HCT116 (cell line): ENCODE results near the gene GALP. TPM values are rescaled to one million over a fixed set of nuclear protein-coding genes. Genes with fewer than 3 reads are reported as not detected.

Source experiments
- ATAC-seq: fragments of 200-7000 bp; cut with Tn5 transposase; 2 replicates; pipeline ENCODE4 v1.9.1; 2020; ENCODE audit warnings: mild to moderate bottlenecking, moderate library complexity
- BruUV-seq: library from RNA; stranded (reverse); fragments of 400-500 nt; replicated peaks from 2 replicates; lab custom pipeline; 2021; lab: Mats Ljungman, UMichigan
- CTCF ChIA-PET: fragments of 300-600 bp; sonication (Branson Sonifier 250); formaldehyde crosslinking; loops from one replicate; lab custom pipeline; 2021; ENCODE audit warnings: antibody characterized with exemption; lab: Charles Lee
- POLR2A ChIA-PET: fragments of 300-600, 350-600 bp; sonication (Branson Sonifier 250); formaldehyde crosslinking; loops from one replicate; lab custom pipeline; 2021; ENCODE audit warnings: antibody characterized with exemption; lab: Charles Lee
- RAD21 ChIA-PET, 2 experiments: fragments of 300-600 bp; sonication (Branson Sonifier 250); formaldehyde crosslinking; loops; one replicate each; lab custom pipeline; 2023; ENCODE audit warnings: low total read pairs in 2 of 2; ENCODE audit not compliant: uncharacterized antibody in 2 of 2, unreplicated experiment in 2 of 2, low non-redundant PET in 1 of 2; lab: Charles Lee
- DNase-seq: peaks from one replicate; pipeline ENCODE4 v3.0.0-alpha.2; 2010; ENCODE audit warnings: low read depth, low spot score
- H2AFZ ChIP-seq: fragments of 200-600 bp; shearing (Covaris generic), sonication (generic); 2 replicates; pipeline ENCODE4 v1.6.1; 2017; ENCODE audit warnings: low read depth, mixed run types, mixed read lengths, antibody characterized with exemption, low read length; ENCODE audit not compliant: poor library complexity, severe bottlenecking
- H3K27ac ChIP-seq: 2 replicates; pipeline ENCODE4 v1.5.1; 2012; ENCODE audit warnings: low read depth, low read length
- H3K27me3 ChIP-seq: fragments of 200-600 bp; sonication (generic); 2 replicates; pipeline ENCODE4 v1.6.1; 2016; ENCODE audit warnings: mixed run types, low read length, mixed read lengths; ENCODE audit not compliant: insufficient read depth
- H3K36me3 ChIP-seq, 2 experiments: fragments of 200-500 bp in 1 of 2; fragments of 200-600 bp in 1 of 2; sonication (Bioruptor generic) in 1 of 2; sonication (generic) in 1 of 2; 2 replicates each; pipeline versions ENCODE4 v1.5.1 to v1.6.1; 2014 to 2016; ENCODE audit warnings: low read length in 2 of 2, inconsistent platforms in 1 of 2, mixed read lengths in 1 of 2, mixed run types in 1 of 2; ENCODE audit not compliant: insufficient read depth in 2 of 2, control insufficient read depth in 1 of 2
- H3K4me1 ChIP-seq, 2 experiments: fragments of 200-600 bp in 1 of 2; sonication (generic) in 1 of 2; 2 replicates each; pipeline versions ENCODE4 v1.5.1 to v1.6.1; 2012 to 2017; ENCODE audit warnings: low read length in 2 of 2, inconsistent platforms in 1 of 2, mild to moderate bottlenecking in 1 of 2, mixed read lengths in 1 of 2, mixed run types in 1 of 2, moderate library complexity in 1 of 2; ENCODE audit not compliant: insufficient read depth in 2 of 2, control insufficient read depth in 1 of 2
- H3K4me2 ChIP-seq: fragments of 200-600 bp; sonication (generic); 2 replicates; pipeline ENCODE4 v1.6.1; 2017; ENCODE audit warnings: mixed run types, low read length, mixed read lengths
- H3K4me3 ChIP-seq, 2 experiments: fragments of 200-600 bp in 1 of 2; sonication (generic) in 1 of 2; replicated peaks in 1 of 2; 2 replicates each; pipeline ENCODE4 v1.5.1; 2011 to 2016; ENCODE audit warnings: low read length in 2 of 2, control low read depth in 1 of 2, low read depth in 1 of 2, mild to moderate bottlenecking in 1 of 2, mixed read lengths in 1 of 2, mixed run types in 1 of 2
- H3K79me2 ChIP-seq: fragments of 200-600 bp; sonication (generic); 2 replicates; pipeline ENCODE4 v1.6.1; 2017; ENCODE audit warnings: mild to moderate bottlenecking, mixed run types, low read length, moderate library complexity, mixed read lengths; ENCODE audit not compliant: insufficient read depth
- H3K9ac ChIP-seq: fragments of 200-600 bp; sonication (generic); 2 replicates; pipeline ENCODE4 v1.6.1; 2016; ENCODE audit warnings: low read length, mixed read lengths
- H3K9me2 ChIP-seq: fragments of 200-600 bp; sonication (generic), shearing (Covaris generic); 2 replicates; pipeline ENCODE4 v1.6.1; 2017; ENCODE audit warnings: mixed run types, mild to moderate bottlenecking, moderate library complexity; ENCODE audit not compliant: insufficient read depth
- H3K9me3 ChIP-seq, 2 experiments: fragments of 200-500 bp in 1 of 2; fragments of 200-600 bp in 1 of 2; sonication (Bioruptor generic) in 1 of 2; sonication (generic) in 1 of 2; 2 replicates each; pipeline ENCODE4 v1.6.1; 2014 to 2017; ENCODE audit warnings: low read length in 2 of 2, mixed read lengths in 2 of 2, inconsistent platforms in 1 of 2, low read depth in 1 of 2, mild to moderate bottlenecking in 1 of 2, mixed run types in 1 of 2, moderate library complexity in 1 of 2; ENCODE audit not compliant: control insufficient read depth in 1 of 2, insufficient read depth in 1 of 2
- H4K20me1 ChIP-seq: fragments of 200-600 bp; sonication (generic), shearing (Covaris generic); 2 replicates; pipeline ENCODE4 v1.6.1; 2017; ENCODE audit warnings: mixed run types, mild to moderate bottlenecking, moderate library complexity; ENCODE audit not compliant: insufficient read depth
- CBX3 ChIP-seq: IDR thresholded peaks from 2 replicates; pipeline ENCODE4 v1.6.1; 2012; ENCODE audit warnings: low read depth
- ELF1 ChIP-seq: IDR thresholded peaks from 2 replicates; pipeline ENCODE4 v1.6.1; 2012; ENCODE audit warnings: low read depth, borderline replicate concordance
- EZH2 ChIP-seq: fragments of 200-600 bp; sonication (generic); IDR thresholded peaks from 2 replicates; pipeline ENCODE4 v1.6.1; 2017; ENCODE audit warnings: antibody characterized with exemption, mixed run types
- FOSL1 ChIP-seq: IDR thresholded peaks from 2 replicates; pipeline ENCODE4 v1.6.1; 2012; ENCODE audit warnings: low read depth
- POLR2AphosphoS5 ChIP-seq: IDR thresholded peaks from 2 replicates; pipeline ENCODE4 v1.6.1; 2011; ENCODE audit warnings: mild to moderate bottlenecking, low read depth, low read length, moderate library complexity
- SIN3A ChIP-seq: IDR thresholded peaks from 2 replicates; pipeline ENCODE4 v1.6.1; 2012; ENCODE audit warnings: low read depth
- ZFX ChIP-seq: fragments of 450-650 bp; IDR thresholded peaks from 2 replicates; pipeline ENCODE4 v1.6.1; 2017
- intact Hi-C: fragments of 100-400 bp; cut with micrococcal nuclease; formaldehyde crosslinking; loops from 2 replicates; pipeline ENCODE4 v1.10.0; 2022
- total RNA-seq: library from RNA; stranded (reverse); gene quantifications from one replicate; pipeline ENCODE4 v1.2.1, GENCODE V29; 2021; ENCODE audit not compliant: unreplicated experiment
- TF ChIP-seq, protein P1 (sequence below): IDR thresholded peaks from 2 replicates; pipeline ENCODE4 v1.6.1; 2011; ENCODE audit warnings: mild to moderate bottlenecking, low read length, moderate library complexity; ENCODE audit not compliant: insufficient replicate concordance; ENCODE audit errors: extremely low read depth
- TF ChIP-seq, protein P2 (sequence below), 3 experiments: fragments of 200-600 bp in 1 of 3; sonication (generic) in 1 of 3; IDR thresholded peaks in 2 of 3; conservative IDR thresholded peaks in 1 of 3; 2 replicates each; pipeline ENCODE4 v1.5.1; 2012 to 2017; ENCODE audit warnings: low read depth in 2 of 3, low read length in 2 of 3, antibody characterized with exemption in 1 of 3, borderline replicate concordance in 1 of 3, control low read depth in 1 of 3, mild to moderate bottlenecking in 1 of 3, mixed read lengths in 1 of 3, mixed run types in 1 of 3, moderate library complexity in 1 of 3; ENCODE audit not compliant: insufficient read depth in 1 of 3
- TF ChIP-seq, protein P3 (sequence below): IDR thresholded peaks from 2 replicates; pipeline ENCODE4 v1.6.1; 2012

The GALP gene
- total RNA-seq, 1 experiment from 2014 or later, result not detected

DNA sequence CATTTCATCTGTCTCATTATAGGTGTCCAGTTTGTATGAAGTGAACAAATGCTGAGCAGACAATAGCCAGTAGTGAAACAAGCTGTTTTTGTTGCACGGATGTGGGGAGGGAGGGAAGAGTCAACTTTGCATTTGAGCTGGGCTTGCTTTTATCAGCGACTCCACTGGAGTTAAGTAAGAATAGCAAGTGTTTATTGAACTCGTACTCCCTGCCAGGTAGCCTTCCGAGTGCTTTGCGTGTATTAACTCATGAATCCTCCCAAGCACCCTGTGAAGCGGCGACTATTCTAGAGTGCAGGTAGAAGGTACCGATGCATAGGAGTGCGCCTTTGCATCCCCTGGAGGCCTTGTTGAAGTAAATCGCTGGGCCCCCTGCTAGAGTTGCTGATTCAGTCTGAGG lies 39.4 kb upstream of the GALP start:
- BruUV-seq, result no TSS peak
- Histone ChIP-seq H3K9me2 (no peaks in the 10 kb centered on the region), H3K27me3 (no peaks in the 10 kb centered on the region), H3K36me3 (no peaks in the 10 kb centered on the region), H3K9me3 (no peaks in the 10 kb centered on the region), H3K9ac (no peak overlapping the region), H3K79me2 (no peaks in the 10 kb centered on the region), H3K4me1 (peaks cover 9 to 16% of the 10 kb centered on the region in 2 experiments), H3K4me3 (no peak overlapping the region), H4K20me1 (no peaks in the 10 kb centered on the region), H3K4me2 (no peak overlapping the region), H2AFZ (no peak overlapping the region), H3K27ac (no peak overlapping the region)
- no peak for TF ChIP-seq EZH2
- TF ChIP-seq, protein P1, sequence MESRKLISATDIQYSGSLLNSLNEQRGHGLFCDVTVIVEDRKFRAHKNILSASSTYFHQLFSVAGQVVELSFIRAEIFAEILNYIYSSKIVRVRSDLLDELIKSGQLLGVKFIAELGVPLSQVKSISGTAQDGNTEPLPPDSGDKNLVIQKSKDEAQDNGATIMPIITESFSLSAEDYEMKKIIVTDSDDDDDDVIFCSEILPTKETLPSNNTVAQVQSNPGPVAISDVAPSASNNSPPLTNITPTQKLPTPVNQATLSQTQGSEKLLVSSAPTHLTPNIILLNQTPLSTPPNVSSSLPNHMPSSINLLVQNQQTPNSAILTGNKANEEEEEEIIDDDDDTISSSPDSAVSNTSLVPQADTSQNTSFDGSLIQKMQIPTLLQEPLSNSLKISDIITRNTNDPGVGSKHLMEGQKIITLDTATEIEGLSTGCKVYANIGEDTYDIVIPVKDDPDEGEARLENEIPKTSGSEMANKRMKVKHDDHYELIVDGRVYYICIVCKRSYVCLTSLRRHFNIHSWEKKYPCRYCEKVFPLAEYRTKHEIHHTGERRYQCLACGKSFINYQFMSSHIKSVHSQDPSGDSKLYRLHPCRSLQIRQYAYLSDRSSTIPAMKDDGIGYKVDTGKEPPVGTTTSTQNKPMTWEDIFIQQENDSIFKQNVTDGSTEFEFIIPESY, result no peak
- TF ChIP-seq ZFX, result no peak
- TF ChIP-seq, protein P2, sequence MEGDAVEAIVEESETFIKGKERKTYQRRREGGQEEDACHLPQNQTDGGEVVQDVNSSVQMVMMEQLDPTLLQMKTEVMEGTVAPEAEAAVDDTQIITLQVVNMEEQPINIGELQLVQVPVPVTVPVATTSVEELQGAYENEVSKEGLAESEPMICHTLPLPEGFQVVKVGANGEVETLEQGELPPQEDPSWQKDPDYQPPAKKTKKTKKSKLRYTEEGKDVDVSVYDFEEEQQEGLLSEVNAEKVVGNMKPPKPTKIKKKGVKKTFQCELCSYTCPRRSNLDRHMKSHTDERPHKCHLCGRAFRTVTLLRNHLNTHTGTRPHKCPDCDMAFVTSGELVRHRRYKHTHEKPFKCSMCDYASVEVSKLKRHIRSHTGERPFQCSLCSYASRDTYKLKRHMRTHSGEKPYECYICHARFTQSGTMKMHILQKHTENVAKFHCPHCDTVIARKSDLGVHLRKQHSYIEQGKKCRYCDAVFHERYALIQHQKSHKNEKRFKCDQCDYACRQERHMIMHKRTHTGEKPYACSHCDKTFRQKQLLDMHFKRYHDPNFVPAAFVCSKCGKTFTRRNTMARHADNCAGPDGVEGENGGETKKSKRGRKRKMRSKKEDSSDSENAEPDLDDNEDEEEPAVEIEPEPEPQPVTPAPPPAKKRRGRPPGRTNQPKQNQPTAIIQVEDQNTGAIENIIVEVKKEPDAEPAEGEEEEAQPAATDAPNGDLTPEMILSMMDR (IDR thresholded peaks at IDR 0.05 in 2 of 3, conservative IDR thresholded peaks at IDR 0.05 in 1 of 3; ENCODE audit: borderline replicate concordance in 1 of 3, insufficient read depth in 1 of 3, low read depth in 2 of 3, low read length in 2 of 3), result no peak
- ChIA-PET POLR2A (no interaction called here), RAD21 (no interaction called here), CTCF (no interaction called here)
- intact Hi-C loops, result no loop called here
- no peak for ATAC-seq
- DNase-seq, result no peak

DNA sequence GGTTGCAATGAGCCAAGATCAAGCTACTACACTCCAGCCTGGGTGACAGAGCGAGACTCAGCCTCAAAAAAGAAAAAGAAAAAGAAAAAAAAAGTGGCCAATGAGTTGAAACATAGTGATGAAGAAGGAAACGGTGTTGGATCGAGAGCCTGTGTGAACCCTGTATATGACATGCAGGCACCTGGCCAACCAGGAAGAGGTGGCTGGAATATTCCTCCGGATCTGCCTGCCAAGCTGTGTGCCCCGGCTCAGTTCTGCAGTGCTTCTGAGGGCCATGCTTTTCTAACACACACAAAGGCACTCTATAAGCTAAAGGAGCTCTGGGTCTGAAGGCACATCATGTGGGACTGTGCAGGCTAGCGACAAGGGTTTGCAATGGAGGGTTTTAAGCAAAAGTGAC lies 38.4 kb upstream of the GALP start:
- ATAC-seq (no peak), DNase-seq (no peak)
- no peaks in the 10 kb centered on the region for H3K79me2 ChIP-seq
- H3K27me3 ChIP-seq, result no peaks in the 10 kb centered on the region
- H3K27ac ChIP-seq, result no peak overlapping the region
- intact Hi-C loops, result no loop called here
- H3K4me1 ChIP-seq, result peaks cover 9 to 20% of the 10 kb centered on the region in 2 experiments
- no peak overlapping the region for H3K4me3 ChIP-seq
- no peak for TF ChIP-seq ELF1
- TF ChIP-seq CBX3, result no peak
- TF ChIP-seq, protein P3, sequence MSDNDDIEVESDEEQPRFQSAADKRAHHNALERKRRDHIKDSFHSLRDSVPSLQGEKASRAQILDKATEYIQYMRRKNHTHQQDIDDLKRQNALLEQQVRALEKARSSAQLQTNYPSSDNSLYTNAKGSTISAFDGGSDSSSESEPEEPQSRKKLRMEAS, result no peak
- TF ChIP-seq ZFX, result no peak
- TF ChIP-seq SIN3A, result no peak
- TF ChIP-seq FOSL1, result no peak
- TF ChIP-seq, protein P1, result no peak
- no peak for TF ChIP-seq POLR2AphosphoS5
- TF ChIP-seq, protein P2 (IDR thresholded peaks at IDR 0.05 in 2 of 3, conservative IDR thresholded peaks at IDR 0.05 in 1 of 3; ENCODE audit: borderline replicate concordance in 1 of 3, insufficient read depth in 1 of 3, low read depth in 2 of 3, low read length in 2 of 3), result no peak
- ChIA-PET RAD21 (no interaction called here), POLR2A (no interaction called here), CTCF (no interaction called here)
- H4K20me1 ChIP-seq, result no peaks in the 10 kb centered on the region
- no peaks in the 10 kb centered on the region for H3K36me3 ChIP-seq
- H3K9ac ChIP-seq, result no peak overlapping the region
- no TSS peak for BruUV-seq
- H3K9me2 ChIP-seq, result no peaks in the 10 kb centered on the region
- no peaks in the 10 kb centered on the region for H3K9me3 ChIP-seq
- H2AFZ ChIP-seq, result no peak overlapping the region
- no peak overlapping the region for H3K4me2 ChIP-seq
